ENCODE measurements around the gene GABRB3. TPM values are rescaled to one million over a fixed set of nuclear protein-coding genes. Genes with fewer than 3 reads are reported as not detected.

GABRB3 gene
- total RNA-seq, 2 donors from 2014 or later, result 0.07 TPM; not detected in 1

DNA sequence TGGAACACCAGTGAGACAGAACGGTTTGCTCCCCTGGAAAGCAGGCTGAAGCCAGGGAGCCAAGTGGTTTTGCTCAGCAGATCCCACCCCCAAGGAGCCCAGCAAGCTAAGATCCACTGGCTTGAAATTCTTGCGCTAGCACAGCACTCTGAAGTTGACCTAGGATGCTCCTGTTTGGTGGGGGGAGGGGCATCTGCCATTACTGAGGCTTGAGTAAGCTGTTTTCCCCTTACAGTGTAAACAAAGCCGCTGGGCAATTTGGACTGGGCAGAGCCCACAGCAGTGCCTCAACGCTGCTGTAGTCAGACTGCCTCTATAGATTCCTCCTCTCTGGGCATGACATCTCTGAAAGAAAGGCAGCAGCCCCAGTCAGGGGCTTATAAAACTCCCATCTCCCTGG, 241.4 kb downstream of the GABRB3 start:
- H3K27ac Mint-ChIP-seq, result no peak overlapping the region
- no peaks in the 10 kb centered on the region for H3K4me1 Mint-ChIP-seq (ENCODE audit: low read depth)
- DNase-seq (no peak), ATAC-seq (replicated peaks in 1 of 2) (no peak)
- H3K4me3 Mint-ChIP-seq, result no peak overlapping the region
- peaks cover 12 to 23% of the 10 kb centered on the region in 2 donors for H3K9me3 Mint-ChIP-seq
- no peaks in the 10 kb centered on the region for H3K27me3 Mint-ChIP-seq (ENCODE audit: low read depth)
- peaks cover 5 to 10% of the 10 kb centered on the region in 2 donors for H3K36me3 Mint-ChIP-seq (ENCODE audit: insufficient read depth in 2 of 2)

DNA sequence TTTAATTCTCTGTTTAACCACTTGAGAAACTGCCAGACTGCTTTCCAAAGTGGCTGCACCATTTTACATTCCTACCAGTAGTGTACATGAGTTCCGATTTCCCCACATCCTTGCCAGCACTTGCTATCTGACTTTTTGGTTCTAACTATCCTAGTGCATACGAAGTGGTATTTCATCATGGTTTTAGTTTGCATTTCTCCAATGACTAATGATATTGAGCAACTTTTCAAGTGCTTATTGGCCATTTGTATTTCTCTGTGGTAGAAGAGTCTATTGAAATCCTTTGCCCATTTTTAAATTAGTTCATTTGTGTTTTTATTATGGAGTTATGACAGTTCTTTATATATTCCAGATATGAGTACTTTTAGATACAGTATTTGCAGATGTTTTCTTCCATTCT, 247.8 kb downstream of the GABRB3 start:
- H3K36me3 Mint-ChIP-seq (ENCODE audit: insufficient read depth in 2 of 2), result peaks cover under 1 to 1% of the 10 kb centered on the region in 2 donors
- H3K4me3 Mint-ChIP-seq, result no peak overlapping the region
- peaks cover 5 to 10% of the 10 kb centered on the region in 2 donors for H3K9me3 Mint-ChIP-seq
- H3K27me3 Mint-ChIP-seq (ENCODE audit: low read depth), result no peaks in the 10 kb centered on the region
- H3K4me1 Mint-ChIP-seq (ENCODE audit: low read depth), result no peaks in the 10 kb centered on the region
- ATAC-seq (replicated peaks in 1 of 2), result no peak
- DNase-seq, result no peak
- H3K27ac Mint-ChIP-seq, result no peak overlapping the region

DNA sequence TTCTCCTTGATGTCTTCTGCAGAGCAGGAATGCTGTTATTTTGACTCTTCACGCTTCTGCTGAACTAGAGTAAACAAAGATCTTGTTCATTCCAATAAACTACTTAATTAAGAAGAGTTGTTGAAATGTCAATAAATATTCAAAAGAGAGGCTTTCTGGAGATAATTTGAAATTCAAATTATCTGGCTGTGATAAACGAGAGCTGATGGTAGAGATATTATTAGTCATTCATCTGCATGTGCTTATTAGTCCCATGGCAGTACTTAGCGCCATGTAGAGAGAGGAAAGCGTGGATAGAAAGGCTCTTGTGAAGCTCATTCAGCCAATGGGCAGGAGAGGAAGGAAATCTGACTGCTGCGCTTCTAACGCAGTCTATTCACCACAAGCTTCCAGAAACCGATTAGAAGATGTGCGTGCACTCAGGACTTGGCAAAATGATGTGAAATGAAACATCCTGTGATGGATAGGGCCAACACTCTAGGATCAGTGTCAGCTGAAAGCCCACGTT, 251.1 kb downstream of the GABRB3 start:
- H3K36me3 Mint-ChIP-seq (ENCODE audit: insufficient read depth in 2 of 2), result no peaks in the 10 kb centered on the region
- no peak overlapping the region for H3K27ac Mint-ChIP-seq
- H3K9me3 Mint-ChIP-seq, result peaks cover 5 to 6% of the 10 kb centered on the region in 2 donors
- no peaks in the 10 kb centered on the region for H3K4me1 Mint-ChIP-seq (ENCODE audit: low read depth)
- ATAC-seq (replicated peaks in 1 of 2), result no peak
- H3K4me3 Mint-ChIP-seq, result no peak overlapping the region
- no peaks in the 10 kb centered on the region for H3K27me3 Mint-ChIP-seq (ENCODE audit: low read depth)
- DNase-seq, result no peak

DNA sequence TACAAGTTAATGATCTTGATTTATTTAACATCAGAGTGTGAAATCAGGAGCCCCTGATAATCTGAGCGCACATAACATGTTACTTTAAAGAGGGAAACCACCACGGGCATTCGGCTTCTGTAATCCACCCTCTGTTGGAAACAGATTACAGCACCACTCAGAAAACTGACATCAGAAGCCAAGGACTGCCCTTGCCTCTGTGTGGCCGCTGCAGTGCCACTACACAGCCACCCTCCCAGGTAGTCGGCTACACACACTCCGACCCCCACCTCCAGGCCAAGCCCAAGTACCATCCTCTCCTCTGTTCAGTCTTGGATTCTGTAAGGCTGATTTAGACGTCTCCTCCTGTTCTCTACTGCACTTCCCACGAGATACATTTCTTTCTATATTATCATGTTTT, 251.7 kb downstream of the GABRB3 start:
- ATAC-seq (replicated peaks in 1 of 2) (no peak), DNase-seq (no peak)
- Mint-ChIP-seq H3K27ac (no peak overlapping the region), H3K4me1 (ENCODE audit: low read depth) (no peaks in the 10 kb centered on the region), H3K4me3 (no peak overlapping the region), H3K27me3 (ENCODE audit: low read depth) (no peaks in the 10 kb centered on the region), H3K36me3 (ENCODE audit: insufficient read depth in 2 of 2) (no peaks in the 10 kb centered on the region), H3K9me3 (peaks cover 5 to 6% of the 10 kb centered on the region in 2 donors)

DNA sequence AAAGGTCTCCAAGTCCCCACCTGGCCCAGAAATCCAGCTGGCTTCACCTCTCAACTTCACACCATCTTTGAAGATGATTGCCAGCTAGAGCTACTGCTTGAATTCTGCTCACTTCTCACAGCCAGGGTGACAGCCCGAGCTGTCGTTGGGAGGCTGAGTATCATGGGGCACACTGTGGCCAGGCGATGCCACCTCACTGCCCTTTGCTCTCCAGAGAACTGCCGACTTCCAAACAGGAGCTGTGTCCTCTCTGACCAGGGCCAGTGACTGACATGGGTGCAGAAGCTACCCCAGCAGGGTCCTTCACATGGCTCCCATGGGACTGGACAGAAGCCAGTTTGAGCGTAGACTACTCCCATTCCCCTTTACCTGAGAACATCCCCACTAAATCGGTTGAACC, 254.0 kb downstream of the GABRB3 start:
- H3K4me1 Mint-ChIP-seq (ENCODE audit: low read depth), result no peaks in the 10 kb centered on the region
- H3K27me3 Mint-ChIP-seq (ENCODE audit: low read depth), result no peaks in the 10 kb centered on the region
- DNase-seq (no peak), ATAC-seq (replicated peaks in 1 of 2) (no peak)
- no peak overlapping the region for H3K27ac Mint-ChIP-seq
- H3K4me3 Mint-ChIP-seq, result no peak overlapping the region
- no peaks in the 10 kb centered on the region for H3K36me3 Mint-ChIP-seq (ENCODE audit: insufficient read depth in 2 of 2)
- peaks cover 5% of the 10 kb centered on the region in 2 donors for H3K9me3 Mint-ChIP-seq

DNA sequence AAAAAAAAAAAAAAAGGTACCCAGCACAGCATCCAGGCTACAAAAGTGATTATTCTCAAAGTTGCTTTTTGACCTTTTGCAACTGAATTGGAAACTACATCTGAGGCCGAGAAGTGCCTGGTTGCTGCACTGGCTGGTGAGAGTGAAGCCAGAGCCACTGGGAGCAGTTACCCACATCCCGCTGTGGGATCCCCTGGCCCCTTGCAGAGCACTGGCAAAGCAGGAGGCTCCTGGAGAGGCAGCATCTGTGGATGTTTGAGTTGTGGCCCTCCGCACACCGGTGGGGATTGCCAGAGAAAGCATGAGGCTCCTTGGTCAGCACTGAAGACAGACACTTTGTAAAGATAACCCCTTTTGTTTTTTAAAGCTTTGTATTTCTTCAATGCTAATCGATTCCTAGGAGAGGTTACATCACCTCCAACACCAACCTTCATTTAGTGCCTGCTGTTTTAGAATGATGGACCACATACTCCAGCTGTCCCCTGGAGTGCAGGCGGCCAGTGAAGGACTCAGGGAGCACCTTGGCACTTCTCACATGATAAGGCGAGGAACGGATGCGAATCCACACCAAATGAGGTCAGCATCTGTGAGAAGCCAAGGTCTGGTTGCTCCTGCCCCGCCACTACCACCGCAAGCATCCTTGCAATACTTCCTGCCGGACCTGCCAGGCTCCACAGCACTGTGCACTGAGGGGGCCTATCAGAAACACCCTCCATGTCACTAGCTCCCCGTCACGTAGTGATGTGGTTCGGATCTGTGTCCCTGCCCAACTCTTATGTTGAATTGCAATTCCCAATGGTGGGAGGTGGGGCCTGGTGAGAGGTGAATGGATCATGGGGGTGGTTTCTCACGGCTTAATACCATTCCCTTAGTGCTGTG, 256.5 kb downstream of the GABRB3 start:
- H3K9me3 Mint-ChIP-seq, result peaks cover 3 to 9% of the 10 kb centered on the region in 2 donors
- ATAC-seq (replicated peaks in 1 of 2) (no peak), DNase-seq (no peak)
- H3K4me1 Mint-ChIP-seq (ENCODE audit: low read depth), result no peaks in the 10 kb centered on the region
- no peaks in the 10 kb centered on the region for H3K36me3 Mint-ChIP-seq (ENCODE audit: insufficient read depth in 2 of 2)
- H3K27ac Mint-ChIP-seq, result no peak overlapping the region
- H3K27me3 Mint-ChIP-seq (ENCODE audit: low read depth), result no peaks in the 10 kb centered on the region
- H3K4me3 Mint-ChIP-seq, result no peak overlapping the region

DNA sequence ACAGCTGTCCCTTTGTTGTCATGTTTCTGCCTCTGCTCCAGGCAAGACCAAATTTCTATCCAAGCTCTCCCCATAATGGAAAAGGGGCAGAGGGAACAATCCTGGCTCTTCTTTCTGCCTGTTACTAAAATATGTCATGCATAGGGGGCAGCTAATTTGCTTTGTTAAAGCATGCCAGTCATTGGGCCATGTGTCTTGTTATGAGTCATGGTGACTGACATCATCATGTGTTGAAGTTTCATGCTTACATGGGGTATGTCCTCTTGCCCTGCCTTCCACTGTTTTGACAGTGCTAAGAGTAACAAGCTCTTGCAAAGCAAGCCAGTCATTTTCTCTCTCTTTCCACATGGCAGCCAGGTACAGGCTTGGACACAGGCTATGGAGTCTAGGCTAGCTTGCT, 268.9 kb downstream of the GABRB3 start:
- Mint-ChIP-seq H3K27me3 (ENCODE audit: low read depth) (no peaks in the 10 kb centered on the region), H3K4me1 (ENCODE audit: low read depth) (no peaks in the 10 kb centered on the region), H3K27ac (no peak overlapping the region), H3K9me3 (peaks cover 2 to 9% of the 10 kb centered on the region in 2 donors), H3K36me3 (ENCODE audit: insufficient read depth in 2 of 2) (peaks cover 0 to 1% of the 10 kb centered on the region in 2 donors), H3K4me3 (no peak overlapping the region)
- DNase-seq (no peak), ATAC-seq (replicated peaks in 1 of 2) (no peak)

Other genes starting within 250 kb of the GABRB3 start
- not detected for gene GABRA5, start 94.0 kb upstream of the GABRB3 start, total RNA-seq
- gene GABRG3, start 198.1 kb upstream of the GABRB3 start, total RNA-seq, result not detected

All from activated T-cell treated with anti-CD3 and anti-CD28 coated beads, Interleukin-2, amount 50 U/mL, for 72 hours (primary cell).